ENCODE measurements around the gene CMSS1. TPM values are rescaled to one million over a fixed set of nuclear protein-coding genes. Genes with fewer than 3 reads are reported as not detected.

Gene CMSS1
- polyA plus RNA-seq, 1 donor from 2014 or later = 31.8 TPM

DNA sequence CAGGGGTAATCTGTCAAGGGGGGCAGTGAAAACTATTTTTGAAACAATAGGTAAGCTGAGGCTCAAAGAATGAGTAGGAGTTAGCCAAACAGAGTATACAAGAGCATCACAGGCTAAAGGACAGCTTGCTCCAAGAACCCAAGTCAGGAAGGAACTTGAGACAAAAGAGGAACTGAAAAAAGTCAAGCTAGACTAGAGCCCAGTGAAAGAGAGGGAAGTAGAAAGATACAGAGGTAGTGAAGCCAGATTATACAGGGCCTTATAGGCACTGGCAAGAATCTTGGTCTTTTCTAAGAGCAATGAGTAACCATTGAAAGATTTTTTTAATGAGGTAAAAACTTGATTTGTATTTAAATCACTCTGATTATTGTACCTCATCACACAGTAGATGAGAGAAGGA is 226.7 kb downstream of the CMSS1 start:
- Histone ChIP-seq H3K27ac (ENCODE audit: low read length) (no peak overlapping the region), H3F3A (ENCODE audit: insufficient read depth, low read length, poor library complexity, severe bottlenecking) (no peaks in the 10 kb centered on the region), H3K79me2 (replicated peaks; ENCODE audit: insufficient read depth, low read length) (no peaks in the 10 kb centered on the region), H3K4me2 (ENCODE audit: low read length) (no peak overlapping the region), H3K9me2 (ENCODE audit: insufficient read depth, low read length) (no peaks in the 10 kb centered on the region), H3K36me3 (ENCODE audit: insufficient read depth, low read length) (no peaks in the 10 kb centered on the region), H2AFZ (ENCODE audit: low read depth, low read length) (no peak overlapping the region), H4K20me1 (ENCODE audit: insufficient read depth) (no peaks in the 10 kb centered on the region), H3K9ac (ENCODE audit: low read length) (no peak overlapping the region), H3K4me3 (ENCODE audit: low read length) (no peak overlapping the region), H3K27me3 (ENCODE audit: insufficient read depth, low read depth, low read length) (no peaks in the 10 kb centered on the region), H3K9me3 (ENCODE audit: low read length) (no peaks in the 10 kb centered on the region)
- TF ChIP-seq TAF1 (IDR thresholded peaks at IDR 0.05; ENCODE audit: low read depth) (no peak), REST (IDR thresholded peaks at IDR 0.05; ENCODE audit: borderline replicate concordance) (no peak), MXI1 (conservative IDR thresholded peaks at IDR 0.05; ENCODE audit: poor library complexity, severe bottlenecking) (no peak), SMC3 (conservative IDR thresholded peaks at IDR 0.05; ENCODE audit: poor library complexity) (no peak), EZH2 (IDR thresholded peaks at IDR 0.05; ENCODE audit: borderline replicate concordance, insufficient read depth, low read length, poor library complexity, severe bottlenecking) (no peak)
- TF ChIP-seq, protein P1, sequence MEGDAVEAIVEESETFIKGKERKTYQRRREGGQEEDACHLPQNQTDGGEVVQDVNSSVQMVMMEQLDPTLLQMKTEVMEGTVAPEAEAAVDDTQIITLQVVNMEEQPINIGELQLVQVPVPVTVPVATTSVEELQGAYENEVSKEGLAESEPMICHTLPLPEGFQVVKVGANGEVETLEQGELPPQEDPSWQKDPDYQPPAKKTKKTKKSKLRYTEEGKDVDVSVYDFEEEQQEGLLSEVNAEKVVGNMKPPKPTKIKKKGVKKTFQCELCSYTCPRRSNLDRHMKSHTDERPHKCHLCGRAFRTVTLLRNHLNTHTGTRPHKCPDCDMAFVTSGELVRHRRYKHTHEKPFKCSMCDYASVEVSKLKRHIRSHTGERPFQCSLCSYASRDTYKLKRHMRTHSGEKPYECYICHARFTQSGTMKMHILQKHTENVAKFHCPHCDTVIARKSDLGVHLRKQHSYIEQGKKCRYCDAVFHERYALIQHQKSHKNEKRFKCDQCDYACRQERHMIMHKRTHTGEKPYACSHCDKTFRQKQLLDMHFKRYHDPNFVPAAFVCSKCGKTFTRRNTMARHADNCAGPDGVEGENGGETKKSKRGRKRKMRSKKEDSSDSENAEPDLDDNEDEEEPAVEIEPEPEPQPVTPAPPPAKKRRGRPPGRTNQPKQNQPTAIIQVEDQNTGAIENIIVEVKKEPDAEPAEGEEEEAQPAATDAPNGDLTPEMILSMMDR (IDR thresholded peaks at IDR 0.05; ENCODE audit: poor library complexity, severe bottlenecking) = no peak

- no peaks in the 10 kb centered on the region for H4K20me1 ChIP-seq (ENCODE audit: insufficient read depth)
- no peaks in the 10 kb centered on the region for H3K9me3 ChIP-seq (ENCODE audit: low read length)
- H3K36me3 ChIP-seq (ENCODE audit: insufficient read depth, low read length) = no peaks in the 10 kb centered on the region
- H3K9me2 ChIP-seq (ENCODE audit: insufficient read depth, low read length) = no peaks in the 10 kb centered on the region
- H3F3A ChIP-seq (ENCODE audit: insufficient read depth, low read length, poor library complexity, severe bottlenecking) = no peaks in the 10 kb centered on the region
- H3K27ac ChIP-seq (ENCODE audit: low read length) = no peak overlapping the region
- no peak overlapping the region for H3K9ac ChIP-seq (ENCODE audit: low read length)
- H3K79me2 ChIP-seq (replicated peaks; ENCODE audit: insufficient read depth, low read length) = no peaks in the 10 kb centered on the region
- no peak overlapping the region for H2AFZ ChIP-seq (ENCODE audit: low read depth, low read length)
- no peaks in the 10 kb centered on the region for H3K27me3 ChIP-seq (ENCODE audit: insufficient read depth, low read depth, low read length)
- no peak overlapping the region for H3K4me2 ChIP-seq (ENCODE audit: low read length)
- no peak overlapping the region for H3K4me3 ChIP-seq (ENCODE audit: low read length)
- TF ChIP-seq RAD21 (conservative IDR thresholded peaks at IDR 0.05) (no peak), MXI1 (conservative IDR thresholded peaks at IDR 0.05; ENCODE audit: poor library complexity, severe bottlenecking) (no peak), POLR2AphosphoS5 (IDR thresholded peaks at IDR 0.05) (no peak), SMC3 (conservative IDR thresholded peaks at IDR 0.05; ENCODE audit: poor library complexity) (no peak)
Observed at GRCh38 chr3:100045696-100046095, 228.0 kb downstream of the CMSS1 start.

DNA sequence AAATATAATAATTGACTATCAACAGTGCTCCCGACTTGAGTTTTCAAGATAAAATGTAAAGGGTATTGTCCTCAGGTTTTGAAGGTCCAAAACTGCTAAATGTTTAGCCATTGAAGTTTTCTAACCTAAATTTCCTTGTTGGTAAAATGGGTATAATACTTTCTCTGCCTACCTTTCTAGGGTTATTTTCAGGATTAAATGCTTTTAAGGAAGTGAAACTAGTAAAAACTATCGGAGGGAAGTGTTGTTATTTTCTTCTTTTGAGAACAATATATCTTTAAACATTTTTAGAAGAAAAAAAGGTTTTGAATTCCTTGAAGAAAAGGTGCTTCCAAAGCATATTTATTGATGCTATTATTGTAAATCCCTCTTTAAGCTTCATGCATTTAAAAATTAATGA is 229.3 kb downstream of the CMSS1 start:
- Histone ChIP-seq H3K9me2 (ENCODE audit: insufficient read depth, low read length) (no peaks in the 10 kb centered on the region), H3K9ac (ENCODE audit: low read length) (no peak overlapping the region), H4K20me1 (ENCODE audit: insufficient read depth) (no peaks in the 10 kb centered on the region), H3K9me3 (ENCODE audit: low read length) (no peaks in the 10 kb centered on the region), H3F3A (ENCODE audit: insufficient read depth, low read length, poor library complexity, severe bottlenecking) (no peaks in the 10 kb centered on the region), H3K36me3 (ENCODE audit: insufficient read depth, low read length) (no peaks in the 10 kb centered on the region), H2AFZ (ENCODE audit: low read depth, low read length) (no peak overlapping the region), H3K27me3 (ENCODE audit: insufficient read depth, low read depth, low read length) (no peaks in the 10 kb centered on the region), H3K4me2 (ENCODE audit: low read length) (no peak overlapping the region), H3K4me3 (ENCODE audit: low read length) (no peak overlapping the region), H3K79me2 (replicated peaks; ENCODE audit: insufficient read depth, low read length) (no peaks in the 10 kb centered on the region), H3K27ac (ENCODE audit: low read length) (no peak overlapping the region)
- TF ChIP-seq TAF1 (IDR thresholded peaks at IDR 0.05; ENCODE audit: low read depth) (no peak), REST (IDR thresholded peaks at IDR 0.05; ENCODE audit: borderline replicate concordance) (no peak), EZH2 (IDR thresholded peaks at IDR 0.05; ENCODE audit: borderline replicate concordance, insufficient read depth, low read length, poor library complexity, severe bottlenecking) (no peak), SMC3 (conservative IDR thresholded peaks at IDR 0.05; ENCODE audit: poor library complexity) (no peak), EP300 (conservative IDR thresholded peaks at IDR 0.05; ENCODE audit: poor library complexity, severe bottlenecking) (no peak), POLR2AphosphoS5 (IDR thresholded peaks at IDR 0.05) (no peak), MXI1 (conservative IDR thresholded peaks at IDR 0.05; ENCODE audit: poor library complexity, severe bottlenecking) (no peak), RAD21 (conservative IDR thresholded peaks at IDR 0.05) (no peak)
- TF ChIP-seq, protein P1 (IDR thresholded peaks at IDR 0.05; ENCODE audit: poor library complexity, severe bottlenecking) = no peak
